ENCODE data around the gene EPB41L4A.

DNA sequence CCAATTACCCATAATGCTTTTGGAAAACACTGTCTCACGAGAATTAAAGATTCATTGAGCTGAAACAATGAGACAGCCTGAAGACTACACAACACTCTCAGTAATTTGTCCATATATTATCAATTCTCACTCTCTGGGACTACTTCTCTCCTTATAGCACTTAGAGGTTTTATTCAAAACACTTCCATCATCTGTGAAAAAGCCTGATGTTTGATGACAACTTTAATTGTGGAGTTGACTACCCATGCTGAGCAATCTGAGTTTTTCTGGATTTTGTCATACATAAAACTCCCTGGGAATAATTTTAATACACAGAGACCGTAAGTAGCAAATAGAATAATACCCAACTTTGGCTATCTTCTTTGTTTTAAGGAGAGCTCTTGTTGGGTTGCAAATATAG lies 305.5 kb downstream of the EPB41L4A start:
- TF ChIP-seq ZNF558 (tag by site-specific recombination; IDR thresholded peaks at IDR 0.05) = no peak
- TF ChIP-seq SALL2 (tag by site-specific recombination; IDR thresholded peaks at IDR 0.05; ENCODE audit: borderline replicate concordance) = no peak
- TF ChIP-seq, protein P1, sequence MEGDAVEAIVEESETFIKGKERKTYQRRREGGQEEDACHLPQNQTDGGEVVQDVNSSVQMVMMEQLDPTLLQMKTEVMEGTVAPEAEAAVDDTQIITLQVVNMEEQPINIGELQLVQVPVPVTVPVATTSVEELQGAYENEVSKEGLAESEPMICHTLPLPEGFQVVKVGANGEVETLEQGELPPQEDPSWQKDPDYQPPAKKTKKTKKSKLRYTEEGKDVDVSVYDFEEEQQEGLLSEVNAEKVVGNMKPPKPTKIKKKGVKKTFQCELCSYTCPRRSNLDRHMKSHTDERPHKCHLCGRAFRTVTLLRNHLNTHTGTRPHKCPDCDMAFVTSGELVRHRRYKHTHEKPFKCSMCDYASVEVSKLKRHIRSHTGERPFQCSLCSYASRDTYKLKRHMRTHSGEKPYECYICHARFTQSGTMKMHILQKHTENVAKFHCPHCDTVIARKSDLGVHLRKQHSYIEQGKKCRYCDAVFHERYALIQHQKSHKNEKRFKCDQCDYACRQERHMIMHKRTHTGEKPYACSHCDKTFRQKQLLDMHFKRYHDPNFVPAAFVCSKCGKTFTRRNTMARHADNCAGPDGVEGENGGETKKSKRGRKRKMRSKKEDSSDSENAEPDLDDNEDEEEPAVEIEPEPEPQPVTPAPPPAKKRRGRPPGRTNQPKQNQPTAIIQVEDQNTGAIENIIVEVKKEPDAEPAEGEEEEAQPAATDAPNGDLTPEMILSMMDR (tag by site-specific recombination; IDR thresholded peaks at IDR 0.05) = no peak
- no peak for TF ChIP-seq ZNF202 (tag by site-specific recombination; IDR thresholded peaks at IDR 0.05; ENCODE audit: borderline replicate concordance)
- TF ChIP-seq, protein P2, sequence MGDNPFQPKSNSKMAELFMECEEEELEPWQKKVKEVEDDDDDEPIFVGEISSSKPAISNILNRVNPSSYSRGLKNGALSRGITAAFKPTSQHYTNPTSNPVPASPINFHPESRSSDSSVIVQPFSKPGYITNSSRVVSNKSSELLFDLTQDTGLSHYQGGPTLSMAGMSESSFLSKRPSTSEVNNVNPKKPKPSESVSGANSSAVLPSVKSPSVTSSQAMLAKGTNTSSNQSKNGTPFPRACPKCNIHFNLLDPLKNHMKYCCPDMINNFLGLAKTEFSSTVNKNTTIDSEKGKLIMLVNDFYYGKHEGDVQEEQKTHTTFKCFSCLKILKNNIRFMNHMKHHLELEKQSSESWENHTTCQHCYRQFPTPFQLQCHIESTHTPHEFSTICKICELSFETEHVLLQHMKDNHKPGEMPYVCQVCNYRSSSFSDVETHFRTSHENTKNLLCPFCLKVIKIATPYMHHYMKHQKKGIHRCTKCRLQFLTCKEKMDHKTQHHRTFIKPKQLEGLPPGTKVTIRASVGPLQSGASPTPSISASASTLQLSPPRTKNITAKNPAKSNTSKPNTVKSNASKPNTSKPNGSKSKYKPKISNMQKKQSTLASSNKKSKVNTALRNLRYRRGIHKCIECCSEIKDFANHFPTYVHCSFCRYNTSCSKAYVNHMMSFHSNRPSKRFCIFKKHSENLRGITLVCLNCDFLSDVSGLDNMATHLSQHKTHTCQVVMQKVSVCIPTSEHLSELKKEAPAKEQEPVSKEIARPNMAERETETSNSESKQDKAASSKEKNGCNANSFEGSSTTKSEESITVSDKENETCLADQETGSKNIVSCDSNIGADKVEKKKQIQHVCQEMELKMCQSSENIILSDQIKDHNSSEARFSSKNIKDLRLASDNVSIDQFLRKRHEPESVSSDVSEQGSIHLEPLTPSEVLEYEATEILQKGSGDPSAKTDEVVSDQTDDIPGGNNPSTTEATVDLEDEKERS (tag by site-specific recombination; IDR thresholded peaks at IDR 0.05) = no peak
- TF ChIP-seq, protein P3, sequence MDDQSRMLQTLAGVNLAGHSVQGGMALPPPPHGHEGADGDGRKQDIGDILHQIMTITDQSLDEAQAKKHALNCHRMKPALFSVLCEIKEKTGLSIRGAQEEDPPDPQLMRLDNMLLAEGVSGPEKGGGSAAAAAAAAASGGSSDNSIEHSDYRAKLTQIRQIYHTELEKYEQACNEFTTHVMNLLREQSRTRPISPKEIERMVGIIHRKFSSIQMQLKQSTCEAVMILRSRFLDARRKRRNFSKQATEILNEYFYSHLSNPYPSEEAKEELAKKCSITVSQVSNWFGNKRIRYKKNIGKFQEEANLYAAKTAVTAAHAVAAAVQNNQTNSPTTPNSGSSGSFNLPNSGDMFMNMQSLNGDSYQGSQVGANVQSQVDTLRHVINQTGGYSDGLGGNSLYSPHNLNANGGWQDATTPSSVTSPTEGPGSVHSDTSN (CRISPR knock-in tag; IDR thresholded peaks at IDR 0.05) = no peak
- TF ChIP-seq GLI4 (tag by site-specific recombination; IDR thresholded peaks at IDR 0.05) = no peak
- no peak for TF ChIP-seq GFI1B (tag by site-specific recombination; IDR thresholded peaks at IDR 0.05)
- TF ChIP-seq, protein P4, sequence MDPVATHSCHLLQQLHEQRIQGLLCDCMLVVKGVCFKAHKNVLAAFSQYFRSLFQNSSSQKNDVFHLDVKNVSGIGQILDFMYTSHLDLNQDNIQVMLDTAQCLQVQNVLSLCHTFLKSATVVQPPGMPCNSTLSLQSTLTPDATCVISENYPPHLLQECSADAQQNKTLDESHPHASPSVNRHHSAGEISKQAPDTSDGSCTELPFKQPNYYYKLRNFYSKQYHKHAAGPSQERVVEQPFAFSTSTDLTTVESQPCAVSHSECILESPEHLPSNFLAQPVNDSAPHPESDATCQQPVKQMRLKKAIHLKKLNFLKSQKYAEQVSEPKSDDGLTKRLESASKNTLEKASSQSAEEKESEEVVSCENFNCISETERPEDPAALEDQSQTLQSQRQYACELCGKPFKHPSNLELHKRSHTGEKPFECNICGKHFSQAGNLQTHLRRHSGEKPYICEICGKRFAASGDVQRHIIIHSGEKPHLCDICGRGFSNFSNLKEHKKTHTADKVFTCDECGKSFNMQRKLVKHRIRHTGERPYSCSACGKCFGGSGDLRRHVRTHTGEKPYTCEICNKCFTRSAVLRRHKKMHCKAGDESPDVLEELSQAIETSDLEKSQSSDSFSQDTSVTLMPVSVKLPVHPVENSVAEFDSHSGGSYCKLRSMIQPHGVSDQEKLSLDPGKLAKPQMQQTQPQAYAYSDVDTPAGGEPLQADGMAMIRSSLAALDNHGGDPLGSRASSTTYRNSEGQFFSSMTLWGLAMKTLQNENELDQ (tag by site-specific recombination; IDR thresholded peaks at IDR 0.05; ENCODE audit: low read depth) = no peak
- TF ChIP-seq ZNF214 (tag by site-specific recombination; IDR thresholded peaks at IDR 0.05; ENCODE audit: borderline replicate concordance) = no peak
- no peak for TF ChIP-seq ZNF416 (tag by site-specific recombination; IDR thresholded peaks at IDR 0.05)

Measured in HEK293 (cell line).